Ureter (tissue), 1 donor: ENCODE measurements around the gene A2M. TPM values are rescaled to one million over a fixed set of nuclear protein-coding genes. Genes with fewer than 3 reads are reported as not detected.

ENCODE experiments used
- DNase-seq: peaks from one replicate; pipeline ENCODE4 v3.0.0-alpha.2; 2020; ENCODE audit warnings: low spot score
- total RNA-seq: library from RNA; stranded (reverse); gene quantifications from one replicate; pipeline ENCODE4 v1.2.4, GENCODE V29; 2023
- donor health status: DM: yes; HTN: yes; CAD: no.

A2M gene
- total RNA-seq, 1 donor from 2014 or later: 688 TPM

- no peak for DNase-seq
Observed at GRCh38 chr12:9039397-9039977, 76.2 kb downstream of the A2M start.

GRCh38 chr12:9037431-9037830 lies 78.3 kb downstream of the A2M start:
- DNase-seq: no peak

- no peak for DNase-seq
Observed at GRCh38 chr12:9036227-9036626, 79.5 kb downstream of the A2M start.

GRCh38 chr12:9034095-9034494 lies 81.6 kb downstream of the A2M start:
- DNase-seq: no peak

- DNase-seq: no peak
Observed at GRCh38 chr12:9033265-9033887, 82.3 kb downstream of the A2M start.

GRCh38 chr12:9032202-9032964 lies 83.3 kb downstream of the A2M start:
- DNase-seq: no peak

- DNase-seq: no peak
Observed at GRCh38 chr12:9030776-9031175, 84.9 kb downstream of the A2M start.

- DNase-seq: no peak
Observed at GRCh38 chr12:9027161-9028059, 88.3 kb downstream of the A2M start.

- DNase-seq: no peak
Observed at GRCh38 chr12:9024512-9024911, 91.2 kb downstream of the A2M start.

- DNase-seq: no peak
Observed at GRCh38 chr12:9022592-9022991, 93.1 kb downstream of the A2M start.

Other genes starting within 250 kb of the A2M start
- gene PHC1, start 201.4 kb downstream of the A2M start, total RNA-seq: 44.9 TPM
- gene M6PR, start 166.3 kb downstream of the A2M start, total RNA-seq: 181 TPM
- 2.4 TPM for gene KLRG1, start 126.4 kb downstream of the A2M start, total RNA-seq
- 0.34 TPM for gene PZP, start 92.5 kb upstream of the A2M start, total RNA-seq